ENCODE data around the gene BCL7C. TPM values are rescaled to one million over a fixed set of nuclear protein-coding genes. Genes with fewer than 3 reads are reported as not detected.

Gene BCL7C
- total RNA-seq, 1 experiment from 2014 or later: 45.8 TPM

GRCh38 chr16:30853758-30854157, 40.1 kb downstream of the BCL7C start:
- no peaks in the 10 kb centered on the region for H3K36me3 ChIP-seq (ENCODE audit: control insufficient read depth, insufficient read depth, low read length)
- H3K9me3 ChIP-seq (ENCODE audit: control insufficient read depth, insufficient read depth, low read depth, low read length): no peaks in the 10 kb centered on the region
- intact Hi-C loops (cut with micrococcal nuclease; ENCODE audit: unreplicated experiment): no loop called here
- DNase-seq (ENCODE audit: low read depth, low spot score) (no peak), ATAC-seq (no peak)
- in situ Hi-C loops (cut with HindIII; ENCODE audit: low pct_unique_long_range_greater_than_20kb, low sequenced_read_pairs): no loop called here
- H3K27ac ChIP-seq (ENCODE audit: low read length): no peak overlapping the region
- TF ChIP-seq CTCF (IDR thresholded peaks at IDR 0.05) (no peak), SIN3A (IDR thresholded peaks at IDR 0.05; ENCODE audit: borderline replicate concordance, insufficient read depth, low read depth, low read length) (no peak), REST (IDR thresholded peaks at IDR 0.05; ENCODE audit: insufficient read depth in 1 of 2, low read depth in 2 of 2, low read length in 1 of 2) (no peak), TCF7L2 (IDR thresholded peaks at IDR 0.05; ENCODE audit: low read depth, low read length) (no peak), POLR2AphosphoS5 (IDR thresholded peaks at IDR 0.05; ENCODE audit: low read depth, low read length) (no peak)
- no peaks in the 10 kb centered on the region for H3K27me3 ChIP-seq (ENCODE audit: control insufficient read depth, insufficient read depth, low read length)
- no peak overlapping the region for H3K4me3 ChIP-seq (ENCODE audit: low read depth in 2 of 2, low read length in 2 of 2)
- POLR2A ChIA-PET: no interaction called here
- H3K4me1 ChIP-seq (ENCODE audit: control insufficient read depth, insufficient read depth, low read length): peaks cover 5% of the 10 kb centered on the region; the same call in 1 of the 2 replicates
- no TSS peak for BruUV-seq (replicated peaks)
- CTCF ChIA-PET: no interaction called here

- H3K9me3 ChIP-seq (ENCODE audit: control insufficient read depth, insufficient read depth, low read depth, low read length): no peaks in the 10 kb centered on the region
- TF ChIP-seq REST (IDR thresholded peaks at IDR 0.05; ENCODE audit: insufficient read depth in 1 of 2, low read depth in 2 of 2, low read length in 1 of 2) (no peak), SIN3A (IDR thresholded peaks at IDR 0.05; ENCODE audit: borderline replicate concordance, insufficient read depth, low read depth, low read length) (no peak), TCF7L2 (IDR thresholded peaks at IDR 0.05; ENCODE audit: low read depth, low read length) (no peak), POLR2AphosphoS5 (IDR thresholded peaks at IDR 0.05; ENCODE audit: low read depth, low read length) (no peak), CTCF (IDR thresholded peaks at IDR 0.05) (no peak)
- no peak for DNase-seq (ENCODE audit: low read depth, low spot score)
- ChIA-PET CTCF (no interaction called here), POLR2A (no interaction called here)
- no peak overlapping the region for H3K27ac ChIP-seq (ENCODE audit: low read length)
- BruUV-seq (replicated peaks): no TSS peak
- in situ Hi-C loops (cut with HindIII; ENCODE audit: low pct_unique_long_range_greater_than_20kb, low sequenced_read_pairs) (no loop called here), intact Hi-C loops (cut with micrococcal nuclease; ENCODE audit: unreplicated experiment) (no loop called here)
- H3K36me3 ChIP-seq (ENCODE audit: control insufficient read depth, insufficient read depth, low read length): no peaks in the 10 kb centered on the region
- H3K4me1 ChIP-seq (ENCODE audit: control insufficient read depth, insufficient read depth, low read length): no peaks in the 10 kb centered on the region
- H3K4me3 ChIP-seq (ENCODE audit: low read depth in 2 of 2, low read length in 2 of 2): no peak overlapping the region
- H3K27me3 ChIP-seq (ENCODE audit: control insufficient read depth, insufficient read depth, low read length): no peaks in the 10 kb centered on the region
- ATAC-seq: no peak
Observed at GRCh38 chr16:30850246-30850645, 43.6 kb downstream of the BCL7C start.
